GM19468 (cell line): ENCODE results near the gene CNN3.

Source experiments
- ATAC-seq: cut with Tn5 transposase; IDR thresholded peaks from one replicate; pipeline ENCODE4 v1.9.1; 2021; ENCODE audit warnings: mild to moderate bottlenecking, moderate library complexity, moderate number of reproducible peaks; ENCODE audit not compliant: unreplicated experiment; ENCODE audit errors: extremely low read depth

Gene CNN3

GRCh38 chr1:94863297-94863911 is 63.5 kb downstream of the CNN3 start:
- ATAC-seq = no peak

DNA sequence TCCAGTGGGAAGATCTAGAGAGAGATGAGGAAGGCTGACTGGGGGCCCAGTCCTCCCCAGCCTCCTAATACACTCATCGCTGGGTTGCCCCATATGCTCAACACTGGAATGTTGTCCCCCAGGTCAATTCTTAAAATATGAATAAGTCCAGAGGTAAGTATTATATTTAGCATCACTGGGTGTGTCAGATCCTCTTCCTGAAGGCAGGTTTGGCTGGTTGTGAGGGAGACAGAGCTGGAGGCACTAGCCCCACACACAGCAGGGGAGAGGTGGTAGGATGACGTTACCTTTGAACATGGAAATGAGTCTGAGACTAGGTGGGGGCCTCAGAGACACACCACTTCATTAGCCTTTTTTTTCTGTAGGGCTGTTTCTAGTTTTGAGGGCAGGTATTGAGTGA is 64.2 kb downstream of the CNN3 start:
- no peak for ATAC-seq

DNA sequence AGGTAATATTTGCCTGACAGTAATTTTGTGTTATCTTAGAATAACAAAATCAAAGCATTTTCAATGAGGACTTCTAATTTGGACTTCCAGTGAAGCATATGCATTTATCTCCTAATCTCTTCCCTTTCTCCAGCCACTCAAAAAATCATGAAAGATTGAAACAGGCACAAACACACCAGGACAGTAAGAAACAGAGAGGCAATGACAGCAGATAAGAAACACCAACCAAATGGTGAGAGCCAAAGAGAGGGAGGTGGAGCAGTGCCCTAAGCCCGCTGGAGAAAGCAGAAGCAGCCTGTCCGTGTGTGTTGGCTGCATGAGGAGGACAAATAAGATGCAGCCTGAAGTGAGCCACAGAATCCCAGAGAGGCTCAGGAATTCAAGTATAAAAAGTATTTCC is 67.7 kb downstream of the CNN3 start:
- ATAC-seq = no peak

GRCh38 chr1:94858276-94858675 is 68.6 kb downstream of the CNN3 start:
- no peak for ATAC-seq

DNA sequence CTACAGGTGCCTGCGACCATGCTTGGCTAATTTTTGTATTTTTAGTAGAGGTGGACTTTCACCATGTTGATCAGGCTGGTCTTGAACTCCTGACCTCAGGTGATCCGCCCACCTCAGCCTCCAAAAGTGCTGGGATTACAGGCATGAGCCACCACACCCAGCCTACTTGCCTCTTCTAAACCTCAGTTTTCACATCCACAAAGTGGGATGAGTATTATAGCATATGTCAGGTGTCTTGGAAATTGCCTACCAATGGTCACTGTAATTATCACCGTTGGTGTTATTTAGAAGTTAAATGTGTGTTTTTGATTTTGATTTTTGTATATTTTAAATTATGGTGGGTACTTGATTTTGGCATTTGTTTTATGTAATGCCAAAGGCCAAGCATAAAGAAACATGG is 70.0 kb downstream of the CNN3 start:
- no peak for ATAC-seq

DNA sequence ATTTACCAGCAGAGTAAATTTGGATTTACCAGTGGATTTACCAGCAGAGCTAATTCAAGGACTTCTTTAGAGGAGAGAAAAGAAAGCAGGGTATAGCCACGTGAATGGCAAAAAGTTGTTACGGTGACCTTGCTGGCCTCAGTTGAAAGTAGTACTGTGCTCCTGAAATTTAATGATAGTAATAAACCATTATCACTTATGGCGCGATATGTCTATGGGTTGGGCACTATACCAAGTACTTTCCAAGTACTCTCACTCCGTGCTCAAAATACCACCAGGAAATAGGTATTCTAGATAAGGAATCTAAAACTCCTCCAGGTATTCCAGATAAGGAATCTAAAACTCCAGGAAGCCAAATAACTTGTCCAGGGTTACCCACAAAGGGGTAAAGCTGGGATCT is 70.9 kb downstream of the CNN3 start:
- ATAC-seq = no peak

DNA sequence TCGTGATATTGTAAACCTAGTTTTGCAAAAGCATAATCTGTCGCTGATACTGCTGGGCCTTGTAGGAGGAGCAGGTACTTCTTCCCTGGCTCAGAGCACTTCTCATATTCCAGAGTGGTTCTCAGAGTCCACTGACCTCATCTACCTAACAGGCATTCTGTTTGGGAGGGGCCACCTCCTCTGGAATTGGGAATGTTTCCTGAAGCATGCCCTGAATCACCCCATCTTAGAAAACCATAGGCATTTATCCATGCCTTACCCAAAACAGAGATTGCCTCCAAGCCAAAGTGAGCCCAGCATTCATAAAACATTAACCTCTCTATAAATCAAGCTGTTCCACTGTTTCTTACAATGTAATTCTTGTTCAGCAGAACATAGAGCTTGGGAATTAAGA is 71.6 kb downstream of the CNN3 start:
- no peak for ATAC-seq

DNA sequence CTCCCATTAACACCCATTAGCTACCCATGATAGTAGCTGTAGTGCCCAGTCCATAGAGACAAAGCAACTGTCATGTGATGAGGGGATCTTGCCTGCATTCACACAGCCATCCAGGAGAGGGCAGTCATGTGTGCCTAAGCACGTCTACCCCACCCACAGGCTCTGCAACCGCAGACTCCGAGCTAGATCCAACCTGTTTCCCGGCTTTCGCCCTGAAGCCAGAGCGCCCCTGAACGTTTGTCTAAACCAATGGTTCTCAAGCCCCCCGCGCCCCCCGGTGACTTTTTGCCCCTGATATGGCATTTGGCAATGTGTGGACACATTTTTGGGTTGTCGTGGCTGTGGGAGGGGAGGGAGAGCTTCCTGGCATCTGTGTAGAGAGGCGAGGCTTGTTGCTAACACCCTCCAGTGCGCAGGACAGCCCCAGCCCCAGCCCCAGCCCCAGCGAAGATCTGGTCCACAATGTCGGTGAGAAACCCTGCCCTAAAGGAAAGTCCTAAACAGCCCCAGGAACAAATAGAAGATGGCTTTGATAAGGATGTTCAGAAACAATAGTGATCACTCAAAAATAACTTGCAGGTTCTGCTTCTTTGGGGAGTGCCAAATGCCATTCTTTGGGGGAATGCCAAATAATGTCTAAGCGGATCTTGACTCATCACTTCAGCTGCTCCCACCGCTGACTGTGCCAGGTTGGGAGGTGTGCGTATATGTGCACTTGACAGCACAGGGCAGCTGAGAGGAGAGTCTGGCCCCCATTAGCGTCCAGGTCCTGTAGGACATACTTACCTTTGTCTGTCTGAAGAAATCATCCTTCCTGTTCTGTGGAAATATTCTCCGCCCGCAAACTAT is 72.2 kb downstream of the CNN3 start:
- ATAC-seq = peak; percentile 92

- no peak for ATAC-seq
Observed at GRCh38 chr1:94852788-94853187, 74.1 kb downstream of the CNN3 start.

DNA sequence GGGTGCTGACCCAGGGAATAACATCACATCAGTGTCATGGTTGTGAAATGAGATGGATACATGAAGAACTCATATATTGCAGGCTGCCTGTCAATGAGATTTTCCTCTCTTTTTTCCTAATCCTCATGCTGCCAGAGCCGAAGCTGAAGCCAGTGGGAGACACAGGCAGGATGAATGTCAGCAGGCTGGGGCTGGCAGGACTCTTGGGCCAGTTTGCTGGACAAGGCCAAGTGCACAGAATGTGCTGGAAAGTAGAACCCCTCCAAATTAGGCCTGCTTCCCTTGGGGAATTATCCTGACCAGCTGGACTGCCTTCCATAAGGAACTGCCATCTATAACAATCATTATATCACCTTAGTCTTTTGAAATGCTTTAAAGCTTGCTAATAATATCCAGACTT is 75.3 kb downstream of the CNN3 start:
- no peak for ATAC-seq
